GM12878 (cell line): Measurements from ENCODE around the gene JAKMIP1. TPM values are rescaled to one million over a fixed set of nuclear protein-coding genes. Genes with fewer than 3 reads are reported as not detected.

Source experiments
- ATAC-seq: fragments of 200-7000 bp; cut with Tn5 transposase; 3 replicates; pipeline ENCODE4 v1.9.1; 2020; ENCODE audit warnings: mild to moderate bottlenecking, moderate library complexity
- BruUV-seq: library from RNA; stranded (reverse); fragments of 400-500 nt; replicated peaks from 2 replicates; lab custom pipeline; 2021; lab: Mats Ljungman, UMichigan
- CTCF ChIA-PET: fragments of 300-600 bp; sonication (Branson Sonifier 250); formaldehyde crosslinking; extraction: SDS; loops from one replicate; lab custom pipeline; 2021; ENCODE audit warnings: inconsistent platforms; lab: Yijun Ruan, JAX
- POLR2A ChIA-PET: fragments of 350-600 bp; formaldehyde crosslinking; extraction: SDS; loops from one replicate; lab custom pipeline; 2021; ENCODE audit warnings: inconsistent platforms; lab: Charles Lee
- RAD21 ChIA-PET: fragments of 300-600 bp; sonication (Branson Sonifier 250); formaldehyde crosslinking; loops from one replicate; lab custom pipeline; 2023; ENCODE audit warnings: antibody characterized with exemption; ENCODE audit not compliant: unreplicated experiment; lab: Charles Lee
- SMC1A ChIA-PET: fragments of 300-600 bp; sonication (Branson Sonifier 250); formaldehyde crosslinking; loops from one replicate; lab custom pipeline; 2023; ENCODE audit not compliant: unreplicated experiment, uncharacterized antibody; lab: Charles Lee
- DNase-seq: peaks from one replicate; pipeline ENCODE4 v3.0.0-alpha.2; 2011; ENCODE audit warnings: low read depth, low spot score
- FAIRE-seq: peaks from 3 replicates; lab custom pipeline; 2011; peaks lifted over from hg19 to GRCh38; lab: Jason Lieb, UNC
- H2AFZ ChIP-seq: 2 replicates; pipeline ENCODE4 v1.6.0; 2011; ENCODE audit warnings: low read depth, low read length, control low read depth; ENCODE audit not compliant: control insufficient read depth
- H3K27ac ChIP-seq: 2 replicates; pipeline ENCODE4 v1.5.1; 2011; ENCODE audit warnings: control low read depth; ENCODE audit not compliant: control insufficient read depth, insufficient read depth
- H3K27me3 ChIP-seq, 2 experiments: replicated peaks in 1 of 2; 2 replicates each; pipeline versions ENCODE4 v1.6.0 to v1.6.1; 2011; ENCODE audit warnings: low read length in 1 of 2; ENCODE audit not compliant: control insufficient read depth in 2 of 2, insufficient read depth in 2 of 2
- H3K36me3 ChIP-seq, 2 experiments: 2 replicates each; pipeline ENCODE4 v1.5.1; 2011; ENCODE audit warnings: low read length in 1 of 2; ENCODE audit not compliant: control insufficient read depth in 2 of 2, insufficient read depth in 2 of 2
- H3K4me1 ChIP-seq: 2 replicates; pipeline ENCODE4 v1.6.1; 2011; ENCODE audit warnings: mild to moderate bottlenecking, low read length, moderate library complexity, mixed read lengths; ENCODE audit not compliant: control insufficient read depth, insufficient read depth
- H3K4me2 ChIP-seq: 2 replicates; pipeline ENCODE4 v1.6.0; 2011; ENCODE audit warnings: control low read depth; ENCODE audit not compliant: control insufficient read depth, insufficient read depth
- H3K4me3 ChIP-seq: fragments of 200-600 bp; sonication (generic); 2 replicates; pipeline ENCODE4 v1.5.1; 2016
- H3K79me2 ChIP-seq: 2 replicates; pipeline ENCODE4 v1.6.0; 2011; ENCODE audit warnings: low read length; ENCODE audit not compliant: control insufficient read depth, insufficient read depth
- H3K9ac ChIP-seq: 2 replicates; pipeline ENCODE4 v1.8.0; 2011; ENCODE audit warnings: low read length, control low read depth, mixed read lengths; ENCODE audit not compliant: control insufficient read depth, insufficient read depth
- H3K9me3 ChIP-seq: replicated peaks from 3 replicates; pipeline ENCODE4 v1.5.1; 2011; ENCODE audit warnings: mild to moderate bottlenecking, low read length; ENCODE audit not compliant: control insufficient read depth, insufficient read depth
- H4K20me1 ChIP-seq: 2 replicates; pipeline ENCODE4 v1.6.0; 2011; ENCODE audit not compliant: control insufficient read depth, insufficient read depth
- ATF2 ChIP-seq: IDR thresholded peaks from 2 replicates; pipeline ENCODE4 v1.6.1; 2012; ENCODE audit warnings: low read length, inconsistent platforms
- BMI1 ChIP-seq: fragments of 450-650 bp; IDR thresholded peaks from 2 replicates; pipeline ENCODE4 v1.6.1; 2016; ENCODE audit warnings: mild to moderate bottlenecking, moderate library complexity, borderline replicate concordance
- BRCA1 ChIP-seq: IDR thresholded peaks from 2 replicates; pipeline ENCODE4 v1.6.1; 2011; ENCODE audit warnings: low read depth, low read length, improper control_type of control experiment
- CREB1 ChIP-seq: IDR thresholded peaks from 2 replicates; pipeline ENCODE4 v1.6.1; 2012; ENCODE audit warnings: low read depth, mild to moderate bottlenecking, inconsistent platforms
- EED ChIP-seq: sonication (generic); IDR thresholded peaks from 2 replicates; pipeline ENCODE4 v1.6.1; 2016; ENCODE audit warnings: antibody characterized with exemption, low read depth
- EGR1 ChIP-seq, 2 experiments: IDR thresholded peaks; 1 replicate in 1 of 2; 2 replicates in 1 of 2; pipeline ENCODE4 v1.6.1; 2011 to 2012; ENCODE audit warnings: low read depth in 2 of 2, low read length in 2 of 2, borderline replicate concordance in 1 of 2, mild to moderate bottlenecking in 1 of 2, moderate library complexity in 1 of 2
- GABPA ChIP-seq: IDR thresholded peaks from 2 replicates; pipeline ENCODE4 v1.6.1; 2014; ENCODE audit warnings: antibody characterized with exemption, low read depth, mild to moderate bottlenecking, inconsistent platforms
- GATAD2B ChIP-seq: fragments of 450-650 bp; conservative IDR thresholded peaks from 2 replicates; pipeline ENCODE4 v1.6.1; 2017; ENCODE audit warnings: low read depth, mild to moderate bottlenecking, moderate library complexity
- MEF2A ChIP-seq: IDR thresholded peaks from 2 replicates; pipeline ENCODE4 v1.6.1; 2011; ENCODE audit warnings: low read depth, mild to moderate bottlenecking, low read length, moderate library complexity; ENCODE audit not compliant: insufficient read depth
- MYC ChIP-seq: IDR thresholded peaks from 2 replicates; pipeline ENCODE4 v1.6.1; 2011; ENCODE audit warnings: mild to moderate bottlenecking, low read length, moderate library complexity, inconsistent platforms; ENCODE audit not compliant: insufficient read depth, insufficient replicate concordance, insufficient read length, severe bottlenecking
- NBN ChIP-seq: fragments of 450-650 bp; IDR thresholded peaks from 2 replicates; pipeline ENCODE4 v1.6.1; 2016
- NFIC ChIP-seq: IDR thresholded peaks from 2 replicates; pipeline ENCODE4 v1.6.1; 2012; ENCODE audit warnings: low read depth, mild to moderate bottlenecking, inconsistent platforms, low read length, moderate library complexity
- PBX3 ChIP-seq: IDR thresholded peaks from 2 replicates; pipeline ENCODE4 v1.6.1; 2011; ENCODE audit warnings: mild to moderate bottlenecking, low read depth, low read length, moderate library complexity; ENCODE audit not compliant: insufficient replicate concordance
- SP1 ChIP-seq: IDR thresholded peaks from one replicate; pipeline ENCODE4 v1.6.1; 2011; ENCODE audit warnings: low read depth, low read length
- ZBTB11 ChIP-seq: fragments of 450-650 bp; formaldehyde crosslinking; IDR thresholded peaks from 2 replicates; pipeline ENCODE4 v1.5.0; 2022; ENCODE audit warnings: mild to moderate bottlenecking, missing genetic modification characterization
- WGBS: methylation state at CpG from one replicate; pipeline ENCODE4 v1.1.6; 2016; ENCODE audit warnings: low lambda C conversion rate; ENCODE audit not compliant: insufficient replicate concordance, insufficient coverage; ENCODE audit errors: missing lambda C conversion rate; 5-methylcytosine and 5-hydroxymethylcytosine counted together
- in situ Hi-C: fragments of 300-500 bp; cut with MboI; formaldehyde crosslinking; loops from 9 replicates; pipeline ENCODE4 v1.14.3; 2018; ENCODE audit warnings: mixed read lengths
- intact Hi-C: fragments of 100-400 bp; cut with micrococcal nuclease; formaldehyde crosslinking; loops from one replicate; pipeline ENCODE4 v1.14.2; 2022; ENCODE audit not compliant: unreplicated experiment
- polyA plus RNA-seq, 11 experiments: library from polyadenylated mRNA; depleted of rRNA in 4 of 11; unstranded in 6 of 11; stranded (reverse) in 5 of 11; fragments of >200 nt; fragmentation: Nextera tagmentation in 4 of 11; fragmentation: Illumina TruSeq in 1 of 11; extraction: Ambion mirVana in 4 of 11; extraction: Trizol in 1 of 11; gene quantifications; 1 replicate in 1 of 11; 2 replicates in 10 of 11; pipeline versions ENCODE4 v1.2.1 to v1.2.3, GENCODE V29; 2011 to 2016; ENCODE audit warnings: inconsistent platforms in 2 of 11, missing spikeins in 2 of 11, low read depth in 1 of 11
- total RNA-seq, 4 experiments: library from RNA; depleted of rRNA in 3 of 4; stranded (reverse); fragments of >200 nt in 3 of 4; fragmentation: Illumina TruSeq in 1 of 4; extraction: Trizol in 1 of 4; gene quantifications; 2 replicates each; pipeline versions ENCODE4 v1.2.1 to v1.2.3, GENCODE V29; 2013 to 2021
- TF ChIP-seq, protein P1 (sequence below): IDR thresholded peaks from 2 replicates; pipeline ENCODE4 v1.6.1; 2011; ENCODE audit warnings: borderline replicate concordance, low read depth, mild to moderate bottlenecking, moderate library complexity, low read length; ENCODE audit not compliant: insufficient read depth, poor library complexity, severe bottlenecking

The JAKMIP1 gene
- total and polyA plus RNA-seq, 10 of the 15 experiments (the other 5 are each of a cell fraction or from before 2014, with no cell fraction given), result 0.52 to 16.7 (median 12.3) TPM

GRCh38 chr4:6071191-6071958, 129.0 kb downstream of the JAKMIP1 start:
- ATAC-seq, result no peak
- Histone ChIP-seq H3K4me3 (no peak overlapping the region), H4K20me1 (no peaks in the 10 kb centered on the region), H3K27me3 (no peaks in the 10 kb centered on the region), H3K4me2 (no peak overlapping the region), H3K9ac (no peak overlapping the region), H3K27ac (no peak overlapping the region), H3K79me2 (no peaks in the 10 kb centered on the region), H3K4me1 (no peaks in the 10 kb centered on the region), H2AFZ (no peak overlapping the region), H3K9me3 (no peaks in the 10 kb centered on the region), H3K36me3 (no peaks in the 10 kb centered on the region)
- no TSS peak for BruUV-seq
- ChIA-PET POLR2A (no interaction called here), SMC1A (no interaction called here), RAD21 (interaction anchor here (0.5 kb wide), 1 partner anchor 19 kb away, joined by 6 read pairs; no protein-coding TSS in a partner anchor), CTCF (interaction anchor here (1.2 to 1.6 kb wide), 2 partner anchors 63 to 73 kb away, joined by 3 to 5 read pairs; no protein-coding TSS in a partner anchor)
- DNase-seq, result no peak
- intact Hi-C loops (no loop called here), in situ Hi-C loops (no loop called here)
- FAIRE-seq, result no peak
- 55% methylated on average over 14 of the region's 14 CpGs for WGBS
- TF ChIP-seq NBN, result no peak
- TF ChIP-seq CREB1, result no peak
- no peak for TF ChIP-seq PBX3
- TF ChIP-seq GABPA, result no peak
- no peak for TF ChIP-seq NFIC
- TF ChIP-seq SP1, result no peak
- TF ChIP-seq ATF2, result no peak
- no peak for TF ChIP-seq ZBTB11 (CRISPR knock-in tag)
- no peak for TF ChIP-seq EGR1 (IDR thresholded peaks at IDR 0.05; ENCODE audit: borderline replicate concordance in 1 of 2, low read depth in 2 of 2, low read length in 2 of 2)
- no peak for TF ChIP-seq EED
- TF ChIP-seq GATAD2B, result no peak
- TF ChIP-seq MEF2A, result no peak
- TF ChIP-seq BRCA1, result no peak
- TF ChIP-seq BMI1, result no peak
- TF ChIP-seq, protein P1, sequence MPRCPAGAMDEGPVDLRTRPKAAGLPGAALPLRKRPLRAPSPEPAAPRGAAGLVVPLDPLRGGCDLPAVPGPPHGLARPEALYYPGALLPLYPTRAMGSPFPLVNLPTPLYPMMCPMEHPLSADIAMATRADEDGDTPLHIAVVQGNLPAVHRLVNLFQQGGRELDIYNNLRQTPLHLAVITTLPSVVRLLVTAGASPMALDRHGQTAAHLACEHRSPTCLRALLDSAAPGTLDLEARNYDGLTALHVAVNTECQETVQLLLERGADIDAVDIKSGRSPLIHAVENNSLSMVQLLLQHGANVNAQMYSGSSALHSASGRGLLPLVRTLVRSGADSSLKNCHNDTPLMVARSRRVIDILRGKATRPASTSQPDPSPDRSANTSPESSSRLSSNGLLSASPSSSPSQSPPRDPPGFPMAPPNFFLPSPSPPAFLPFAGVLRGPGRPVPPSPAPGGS, result no peak
- TF ChIP-seq MYC, result no peak
